Stimulated activated CD8-positive, alpha-beta memory T cell treated with anti-CD3 and anti-CD28 coated beads, Interleukin-12 subunit alpha, Interleukin-12 subunit beta, amount 100 ng/mL, for 1 hour (primary cell): ENCODE data around the gene CNTN6.

Experiments used
- DNase-seq: peaks from one replicate; pipeline ENCODE4 v3.0.0-alpha.2; 2020; ENCODE audit warnings: low read depth

CNTN6 gene

DNA sequence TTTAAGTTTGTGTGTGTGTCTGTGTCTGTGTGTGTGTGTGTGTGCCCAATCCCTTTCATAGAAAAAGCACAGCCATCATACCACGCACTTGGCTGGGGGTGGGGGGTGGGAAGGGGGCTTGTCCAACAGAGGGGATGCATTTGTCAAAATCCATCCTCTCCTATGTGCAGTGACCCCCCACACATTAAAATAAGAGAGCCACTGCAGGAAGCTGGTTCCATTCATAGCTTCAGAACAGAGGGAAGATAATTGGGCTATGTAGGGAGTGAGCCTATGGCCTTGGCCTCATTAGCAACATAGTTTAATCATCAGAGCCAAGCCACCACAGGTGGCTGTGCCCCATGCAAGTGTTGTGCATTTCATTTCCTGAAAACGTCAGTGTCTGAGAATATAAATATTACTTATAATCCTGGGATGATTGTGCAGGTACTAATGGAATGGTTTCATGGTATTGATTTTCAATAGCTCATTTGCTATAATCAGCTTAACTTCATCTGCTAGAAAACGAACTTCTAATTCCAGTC, 330.8 kb downstream of the CNTN6 start:
- DNase-seq, result no peak

DNA sequence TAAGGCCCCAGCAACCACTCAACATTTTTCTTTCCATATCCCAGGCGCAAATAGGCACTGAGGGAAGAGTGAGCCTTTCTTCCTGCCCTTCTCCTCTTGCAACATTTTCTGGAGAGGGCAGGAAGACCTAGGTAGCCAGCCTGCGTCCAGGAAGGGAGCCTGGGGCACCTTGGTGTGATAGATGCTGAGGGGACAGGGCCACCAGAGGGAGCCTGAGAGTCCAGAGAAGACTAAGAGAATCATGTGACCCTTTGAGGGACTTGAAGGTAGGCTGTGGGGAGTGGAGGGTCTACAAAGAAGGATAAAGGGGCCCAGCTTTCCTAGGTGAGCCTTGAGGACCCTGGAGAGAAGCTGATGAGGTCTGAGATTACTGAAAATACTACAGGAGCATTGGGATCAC, 346.6 kb downstream of the CNTN6 start:
- no peak for DNase-seq

DNA sequence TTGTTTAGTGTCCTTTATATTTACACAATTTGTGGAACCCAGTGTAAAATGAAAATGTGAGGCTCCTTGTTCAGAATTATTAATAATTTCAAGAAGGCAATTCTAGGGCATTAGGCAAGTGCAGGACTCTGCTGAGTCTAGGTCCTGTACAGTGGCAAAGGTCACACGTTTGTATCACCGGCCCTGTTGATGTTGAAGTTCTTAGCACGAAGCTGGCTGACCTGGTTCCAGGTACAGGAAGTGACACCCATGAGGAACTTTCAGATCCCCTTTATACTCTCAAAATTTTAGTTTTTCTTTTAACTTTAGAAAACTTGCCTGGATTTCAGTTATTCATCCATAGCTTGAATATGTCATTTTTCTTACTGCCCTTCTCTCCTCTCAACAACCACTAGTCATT, 349.4 kb downstream of the CNTN6 start:
- DNase-seq, result no peak

DNA sequence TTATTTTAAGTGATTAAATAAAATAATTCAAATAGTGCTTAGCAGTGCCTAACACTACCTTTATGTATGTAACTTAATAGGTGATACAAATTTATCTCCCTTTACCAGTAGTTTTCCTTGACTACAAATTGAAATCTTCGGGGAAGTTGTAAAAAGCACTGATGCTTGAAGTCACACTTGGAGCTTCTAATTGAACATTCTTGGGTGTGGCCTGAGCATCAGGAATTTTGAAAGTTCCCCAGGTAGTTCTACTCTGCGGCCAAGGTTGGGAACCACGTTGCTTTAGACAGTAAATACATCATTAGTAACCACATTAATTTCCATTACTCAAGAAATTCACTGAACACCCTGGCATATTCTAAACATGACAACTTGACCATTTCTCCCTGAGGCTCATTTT, 351.4 kb downstream of the CNTN6 start:
- DNase-seq, result no peak

DNA sequence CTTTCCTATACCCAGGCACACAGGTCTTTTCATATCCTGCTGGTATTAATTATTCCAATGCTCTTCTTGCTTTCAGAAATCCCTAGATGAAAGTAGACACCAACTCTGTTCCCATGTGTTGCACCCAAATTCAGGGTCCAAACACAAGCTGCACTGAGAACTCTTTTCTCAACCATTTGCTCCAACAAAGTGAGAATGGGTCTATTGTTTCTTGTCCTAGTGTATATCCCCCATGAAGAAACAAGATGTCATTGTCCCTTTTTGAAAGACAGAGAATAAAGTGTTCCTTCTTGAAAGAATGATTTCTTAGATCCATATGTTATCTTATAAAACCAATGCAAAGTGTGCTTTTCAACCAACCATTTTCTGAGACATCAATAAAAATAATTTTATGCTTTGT, 353.7 kb downstream of the CNTN6 start:
- no peak for DNase-seq

DNA sequence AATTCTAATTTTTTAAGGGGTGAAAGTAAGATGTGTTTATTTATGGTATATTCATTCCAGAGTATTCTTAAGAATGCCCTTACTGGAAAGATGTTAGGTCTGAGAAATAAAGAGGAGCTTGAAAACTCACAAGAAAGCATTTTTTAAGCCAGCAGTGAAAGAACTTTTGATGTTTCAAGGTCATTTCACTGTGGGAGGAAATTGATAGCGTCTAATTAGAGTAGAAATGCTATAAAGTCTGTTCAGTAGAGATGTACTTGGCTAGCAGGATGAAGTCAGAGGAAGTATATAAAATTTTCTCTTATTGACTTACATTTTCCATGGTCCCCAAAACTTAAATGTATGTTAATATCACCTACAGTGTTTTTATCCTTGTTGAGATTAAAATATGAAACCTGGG, 354.6 kb downstream of the CNTN6 start:
- no peak for DNase-seq

DNA sequence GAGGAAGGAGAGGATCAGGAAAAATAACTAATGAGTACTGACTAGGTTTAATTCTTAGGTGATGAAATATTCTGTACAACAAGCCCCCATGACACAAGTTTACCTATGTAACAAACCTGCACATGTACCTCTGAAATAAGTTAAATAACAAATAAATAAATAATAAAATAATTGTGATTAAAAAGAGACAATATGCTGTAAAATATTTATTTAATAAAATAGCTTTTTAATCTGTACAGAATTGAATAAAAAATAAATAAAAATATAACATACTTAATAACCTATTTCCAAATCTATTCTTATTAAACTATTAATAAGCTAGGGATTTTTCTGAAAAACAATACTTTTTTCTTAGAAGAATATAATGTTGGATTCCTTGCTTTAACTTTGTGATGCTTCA, 355.6 kb downstream of the CNTN6 start:
- no peak for DNase-seq
